WERI-Rb-1 (cell line): ENCODE results near the gene CLCN7.

Source experiments
- DNase-seq: peaks from one replicate; pipeline ENCODE4 v3.0.0-alpha.2; 2020
- H3K27ac ChIP-seq: fragments of 250-450 bp; sonication (Bioruptor Pico); 2 replicates; pipeline ENCODE4 v1.5.1; 2020; ENCODE audit warnings: mild to moderate bottlenecking, moderate library complexity
- H3K27me3 ChIP-seq: fragments of 250-450 bp; sonication (Bioruptor Pico); 2 replicates; pipeline ENCODE4 v1.5.1; 2021; ENCODE audit warnings: mild to moderate bottlenecking, low read depth, moderate library complexity; ENCODE audit not compliant: insufficient read depth, severe bottlenecking
- H3K36me3 ChIP-seq: fragments of 250-450 bp; sonication (Bioruptor Pico); 2 replicates; pipeline ENCODE4 v1.5.1; 2020; ENCODE audit warnings: mild to moderate bottlenecking, moderate library complexity
- H3K4me3 ChIP-seq: 2 replicates; pipeline ENCODE4 v1.5.1; 2011; ENCODE audit warnings: low read depth, mild to moderate bottlenecking, control low read depth, low read length
- H3K9me3 ChIP-seq: fragments of 250-450 bp; sonication (Bioruptor Pico); 2 replicates; pipeline ENCODE4 v1.5.1; 2021; ENCODE audit warnings: mild to moderate bottlenecking, moderate library complexity; ENCODE audit not compliant: severe bottlenecking
- TF ChIP-seq, protein P1 (sequence below): IDR thresholded peaks from 2 replicates; pipeline ENCODE4 v1.5.1; 2011; ENCODE audit warnings: low read depth, mild to moderate bottlenecking, control low read depth, inconsistent platforms, low read length

CLCN7 gene

DNA sequence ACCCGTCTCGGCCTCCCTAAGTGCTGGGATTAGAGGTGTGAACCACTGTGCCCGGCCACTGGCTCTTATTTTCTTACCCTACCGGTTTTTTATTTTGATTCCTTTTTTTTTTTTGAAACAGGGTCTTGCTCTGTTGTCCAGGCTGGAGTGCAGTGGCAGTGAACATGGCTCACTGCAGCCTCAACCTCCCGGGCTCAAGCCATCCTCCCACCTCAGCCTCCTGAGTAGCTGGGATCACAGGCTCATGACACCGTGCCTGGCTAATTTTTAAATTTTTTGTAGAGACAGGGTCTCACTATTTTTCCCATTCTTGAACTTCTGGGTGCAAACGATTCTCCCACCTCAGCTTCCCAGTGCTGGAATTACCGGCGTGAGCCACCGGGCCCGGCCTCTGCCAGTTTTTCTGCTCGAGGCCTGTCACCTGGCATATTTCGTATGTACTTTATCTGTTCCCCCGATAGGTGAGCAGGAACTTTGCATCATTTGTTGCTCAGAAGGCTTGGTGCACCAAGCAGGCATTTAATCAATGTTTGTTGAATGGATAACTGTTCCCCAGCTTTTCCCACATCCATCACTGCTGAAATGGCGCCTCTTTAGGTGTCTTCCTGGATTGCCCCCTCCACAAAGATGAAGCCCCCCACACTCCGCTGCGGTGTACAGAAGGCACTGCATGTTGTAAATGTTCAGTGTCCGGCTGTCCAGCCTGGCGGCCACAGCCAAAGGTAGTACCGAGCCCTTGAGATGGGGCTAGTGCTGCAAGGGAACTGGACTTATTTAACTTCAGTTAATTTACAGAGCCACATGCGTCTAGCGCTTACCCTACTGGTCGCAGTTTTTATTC lies 17.5 kb upstream of the CLCN7 start:
- TF ChIP-seq, protein P1, sequence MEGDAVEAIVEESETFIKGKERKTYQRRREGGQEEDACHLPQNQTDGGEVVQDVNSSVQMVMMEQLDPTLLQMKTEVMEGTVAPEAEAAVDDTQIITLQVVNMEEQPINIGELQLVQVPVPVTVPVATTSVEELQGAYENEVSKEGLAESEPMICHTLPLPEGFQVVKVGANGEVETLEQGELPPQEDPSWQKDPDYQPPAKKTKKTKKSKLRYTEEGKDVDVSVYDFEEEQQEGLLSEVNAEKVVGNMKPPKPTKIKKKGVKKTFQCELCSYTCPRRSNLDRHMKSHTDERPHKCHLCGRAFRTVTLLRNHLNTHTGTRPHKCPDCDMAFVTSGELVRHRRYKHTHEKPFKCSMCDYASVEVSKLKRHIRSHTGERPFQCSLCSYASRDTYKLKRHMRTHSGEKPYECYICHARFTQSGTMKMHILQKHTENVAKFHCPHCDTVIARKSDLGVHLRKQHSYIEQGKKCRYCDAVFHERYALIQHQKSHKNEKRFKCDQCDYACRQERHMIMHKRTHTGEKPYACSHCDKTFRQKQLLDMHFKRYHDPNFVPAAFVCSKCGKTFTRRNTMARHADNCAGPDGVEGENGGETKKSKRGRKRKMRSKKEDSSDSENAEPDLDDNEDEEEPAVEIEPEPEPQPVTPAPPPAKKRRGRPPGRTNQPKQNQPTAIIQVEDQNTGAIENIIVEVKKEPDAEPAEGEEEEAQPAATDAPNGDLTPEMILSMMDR = no peak
- H3K27ac ChIP-seq = peak overlapping the region; percentile 99
- no peaks in the 10 kb centered on the region for H3K27me3 ChIP-seq
- peak overlapping the region; percentile 34 for H3K4me3 ChIP-seq
- peaks cover 31% of the 10 kb centered on the region for H3K36me3 ChIP-seq
- no peaks in the 10 kb centered on the region for H3K9me3 ChIP-seq
- no peak for DNase-seq

DNA sequence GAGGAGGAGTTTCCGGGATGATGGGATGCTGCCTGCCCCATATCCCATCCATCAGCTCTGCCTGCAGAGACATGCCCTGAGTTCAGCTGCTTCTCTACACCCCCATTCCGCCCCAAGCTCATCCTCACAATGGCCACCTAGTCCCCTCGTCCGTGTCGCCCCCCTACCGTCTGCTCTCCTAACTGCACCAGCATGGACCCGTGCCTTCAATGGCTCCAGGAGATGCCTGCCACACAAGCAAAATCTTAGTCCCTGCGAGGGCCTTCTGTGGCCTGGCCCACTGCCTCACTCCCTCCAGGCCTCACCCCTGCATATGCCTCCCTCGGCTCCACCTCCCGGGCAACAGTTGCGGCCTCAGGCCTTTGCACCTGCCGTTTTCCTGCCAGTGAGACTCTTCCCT lies 16.5 kb upstream of the CLCN7 start:
- no peak for DNase-seq
- H3K27me3 ChIP-seq = no peaks in the 10 kb centered on the region
- H3K4me3 ChIP-seq = no peak overlapping the region
- TF ChIP-seq, protein P1 = no peak
- peaks cover 22% of the 10 kb centered on the region for H3K36me3 ChIP-seq
- no peak overlapping the region for H3K27ac ChIP-seq
- no peaks in the 10 kb centered on the region for H3K9me3 ChIP-seq

DNA sequence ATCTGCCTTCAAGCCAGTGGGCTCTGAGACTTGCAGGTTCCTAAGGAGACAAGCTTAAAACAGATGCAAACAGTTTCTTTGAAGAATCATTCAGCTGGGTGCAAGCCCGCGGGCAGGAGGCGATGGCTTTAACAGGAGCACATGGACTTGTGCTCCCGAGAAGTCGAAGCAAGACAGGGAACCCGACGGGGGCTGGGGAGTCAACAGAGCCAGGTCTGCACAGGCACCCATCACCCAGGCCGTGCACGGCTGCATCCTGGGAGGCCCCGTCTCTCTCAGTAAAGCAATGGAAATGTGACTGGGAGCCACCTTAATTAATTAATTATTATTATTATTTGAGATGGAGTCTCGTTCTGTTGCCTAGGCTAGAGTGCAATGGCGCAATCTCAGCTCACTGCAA lies 14.2 kb upstream of the CLCN7 start:
- H3K9me3 ChIP-seq = no peaks in the 10 kb centered on the region
- no peaks in the 10 kb centered on the region for H3K36me3 ChIP-seq
- H3K27me3 ChIP-seq = no peaks in the 10 kb centered on the region
- no peak overlapping the region for H3K4me3 ChIP-seq
- H3K27ac ChIP-seq = no peak overlapping the region
- no peak for DNase-seq
- TF ChIP-seq, protein P1 = no peak

DNA sequence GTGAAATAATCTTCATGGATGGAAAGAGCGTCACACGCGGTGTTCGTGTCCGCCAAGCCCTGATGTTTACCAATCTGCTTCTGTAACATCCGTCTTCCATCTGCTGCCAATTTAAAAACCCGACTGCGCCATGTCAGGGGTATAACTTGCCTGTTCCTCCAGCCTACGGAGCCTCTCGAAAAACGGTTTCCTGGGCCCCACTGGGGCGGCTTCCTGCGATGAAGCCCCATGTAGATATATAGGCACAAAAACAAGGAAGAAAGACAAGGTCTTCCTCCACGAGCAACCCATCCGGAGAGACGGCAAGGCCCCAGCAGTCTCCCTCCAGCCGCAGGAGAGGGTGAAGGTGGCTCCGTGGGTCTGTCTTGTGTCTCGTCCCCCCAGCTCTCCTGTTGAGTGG lies 13.8 kb upstream of the CLCN7 start, which contains the start of gene PTX4:
Gene PTX4 (minus strand): TSS at position 326 of the 400 bp plus-strand sequence. CDS start 35 bp downstream, at position 291.
- TF ChIP-seq, protein P1 = no peak
- Histone ChIP-seq H3K27ac (no peak within 1 kb of the TSS), H3K36me3 (no peaks in the 10 kb centered on the region), H3K27me3 (no peaks in the 10 kb centered on the region), H3K4me3 (no peak within 1 kb of the TSS), H3K9me3 (no peaks in the 10 kb centered on the region)
- no peak for DNase-seq

DNA sequence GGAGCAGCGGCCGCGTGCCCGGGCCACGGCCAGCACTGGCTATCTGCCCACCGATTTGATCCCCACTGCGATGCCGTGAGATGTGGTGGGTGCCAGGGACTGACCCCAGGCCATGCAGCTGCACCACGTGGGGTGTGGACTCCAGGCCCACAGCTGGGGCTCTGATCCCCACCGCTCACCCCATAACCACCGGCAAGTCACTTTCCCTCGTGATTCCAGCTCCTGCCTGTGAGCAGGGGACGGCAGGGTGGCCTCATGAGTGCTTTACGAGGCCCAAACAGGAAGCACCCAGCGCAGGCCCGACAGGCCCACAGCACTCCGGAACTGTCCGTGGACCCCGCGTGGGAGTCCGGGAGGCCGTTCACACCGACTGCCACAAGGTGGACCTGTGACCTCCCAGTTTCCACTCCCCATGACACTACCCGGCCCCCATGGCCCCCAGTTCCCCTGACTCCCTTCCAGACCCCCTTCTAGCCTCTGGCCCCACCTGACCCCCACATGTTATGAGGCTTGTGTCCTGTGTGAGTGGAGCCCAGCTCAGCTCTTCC lies 13.3 kb upstream of the CLCN7 start:
- H3K9me3 ChIP-seq = no peaks in the 10 kb centered on the region
- no peak for DNase-seq
- H3K36me3 ChIP-seq = no peaks in the 10 kb centered on the region
- TF ChIP-seq, protein P1 = no peak
- H3K27ac ChIP-seq = no peak overlapping the region
- no peak overlapping the region for H3K4me3 ChIP-seq
- H3K27me3 ChIP-seq = no peaks in the 10 kb centered on the region
